HEK293 (cell line): ENCODE data around the gene THUMPD2.

ENCODE experiments used
- CTCF ChIA-PET: fragments of 350-600 bp; formaldehyde crosslinking; extraction: SDS; loops from one replicate; lab custom pipeline; 2021; ENCODE audit warnings: antibody characterized with exemption; lab: Yijun Ruan, JAX
- POLR2A ChIA-PET: fragments of 300-600 bp; formaldehyde crosslinking; extraction: SDS; loops from one replicate; lab custom pipeline; 2020; ENCODE audit warnings: antibody characterized with exemption, inconsistent platforms; lab: Yijun Ruan, JAX
- H3K27ac ChIP-seq: fragments of 200-500 bp; sonication (Bioruptor generic); 2 replicates; pipeline ENCODE4 v1.5.1; 2014; ENCODE audit warnings: low read depth, low read length, control low read depth, inconsistent platforms; ENCODE audit errors: extremely low read depth
- H3K36me3 ChIP-seq, 2 experiments: fragments of 200-500 bp in 1 of 2; sonication (Bioruptor generic) in 1 of 2; 1 replicate in 1 of 2; 2 replicates in 1 of 2; pipeline ENCODE4 v1.5.1; 2014 to 2017; ENCODE audit warnings: inconsistent platforms in 2 of 2, low read length in 2 of 2; ENCODE audit not compliant: control insufficient read depth in 2 of 2, insufficient read depth in 1 of 2
- H3K4me1 ChIP-seq: fragments of 200-500 bp; sonication (Bioruptor generic); 2 replicates; pipeline ENCODE4 v1.5.1; 2014; ENCODE audit warnings: mild to moderate bottlenecking, low read length, inconsistent platforms; ENCODE audit not compliant: control insufficient read depth, insufficient read depth
- H3K4me3 ChIP-seq: 2 replicates; pipeline ENCODE4 v1.5.1; 2011; ENCODE audit warnings: low read depth, mild to moderate bottlenecking, control low read depth, low read length, moderate library complexity
- H3K9me3 ChIP-seq: fragments of 200-500 bp; sonication (Bioruptor generic); 2 replicates; pipeline ENCODE4 v1.5.1; 2014; ENCODE audit warnings: low read depth, low read length, inconsistent platforms; ENCODE audit not compliant: control insufficient read depth, insufficient read depth
- ZFP3 ChIP-seq: fragments of 450-650 bp; formaldehyde crosslinking; IDR thresholded peaks from 2 replicates; pipeline ENCODE4 v1.5.1; 2016; ENCODE audit warnings: low read depth, missing biosample characterization, missing genetic modification characterization
- ZNF488 ChIP-seq: fragments of 450-650 bp; formaldehyde crosslinking; IDR thresholded peaks from 2 replicates; pipeline ENCODE4 v1.5.1; 2016; ENCODE audit warnings: missing biosample characterization, missing genetic modification characterization
- ZNF561 ChIP-seq: fragments of 450-650 bp; IDR thresholded peaks from 2 replicates; pipeline ENCODE4 v1.5.1; 2018; ENCODE audit warnings: missing biosample characterization, missing genetic modification characterization, borderline replicate concordance
- ZNF600 ChIP-seq: fragments of 450-650 bp; formaldehyde crosslinking; IDR thresholded peaks from 2 replicates; pipeline ENCODE4 v1.5.1; 2016; ENCODE audit warnings: missing biosample characterization, missing genetic modification characterization
- ZSCAN16 ChIP-seq: fragments of 450-650 bp; formaldehyde crosslinking; IDR thresholded peaks from 2 replicates; pipeline ENCODE4 v1.5.1; 2016; ENCODE audit warnings: missing biosample characterization, missing genetic modification characterization
- ZXDB ChIP-seq: fragments of 450-650 bp; formaldehyde crosslinking; IDR thresholded peaks from 2 replicates; pipeline ENCODE4 v1.5.1; 2016; ENCODE audit warnings: missing biosample characterization, missing genetic modification characterization

THUMPD2 gene

GRCh38 chr2:39688181-39688580 is 90.9 kb downstream of the THUMPD2 start (continued):
- TF ChIP-seq ZNF600 (tag by site-specific recombination) (no peak), ZNF488 (no peak), ZSCAN16 (no peak), ZNF561 (tag by site-specific recombination) (no peak)

- H3K27ac ChIP-seq: no peak overlapping the region
- no peaks in the 10 kb centered on the region for H3K4me1 ChIP-seq
- no peaks in the 10 kb centered on the region; the same call in 1 of the 2 replicates for H3K9me3 ChIP-seq
- TF ChIP-seq ZXDB (no peak), ZFP3 (tag by site-specific recombination) (no peak)
- POLR2A ChIA-PET: no interaction called here
- no peaks in the 10 kb centered on the region for H3K36me3 ChIP-seq
- H3K4me3 ChIP-seq: no peak overlapping the region
- CTCF ChIA-PET: no interaction called here
Observed at GRCh38 chr2:39686456-39686855, 92.6 kb downstream of the THUMPD2 start.
